ENCODE results near the gene TAOK1. TPM values are rescaled to one million over a fixed set of nuclear protein-coding genes. Genes with fewer than 3 reads are reported as not detected.
A peak's percentile ranks its signal among the peaks of the same experiment; 100 is the strongest.

TAOK1 gene
- total RNA-seq, 1 donor from 2014 or later, result 63.5 TPM

- Mint-ChIP-seq H3K27me3 (no peaks in the 10 kb centered on the region), H3K36me3 (no peaks in the 10 kb centered on the region), H3K4me3 (no peak overlapping the region), H3K27ac (no peak overlapping the region), H3K4me1 (ENCODE audit: unreplicated experiment) (no peaks in the 10 kb centered on the region), H3K9me3 (no peaks in the 10 kb centered on the region)
- DNase-seq (ENCODE audit: extremely low spot score, unreplicated experiment), result no peak
- TF ChIP-seq, protein P1, sequence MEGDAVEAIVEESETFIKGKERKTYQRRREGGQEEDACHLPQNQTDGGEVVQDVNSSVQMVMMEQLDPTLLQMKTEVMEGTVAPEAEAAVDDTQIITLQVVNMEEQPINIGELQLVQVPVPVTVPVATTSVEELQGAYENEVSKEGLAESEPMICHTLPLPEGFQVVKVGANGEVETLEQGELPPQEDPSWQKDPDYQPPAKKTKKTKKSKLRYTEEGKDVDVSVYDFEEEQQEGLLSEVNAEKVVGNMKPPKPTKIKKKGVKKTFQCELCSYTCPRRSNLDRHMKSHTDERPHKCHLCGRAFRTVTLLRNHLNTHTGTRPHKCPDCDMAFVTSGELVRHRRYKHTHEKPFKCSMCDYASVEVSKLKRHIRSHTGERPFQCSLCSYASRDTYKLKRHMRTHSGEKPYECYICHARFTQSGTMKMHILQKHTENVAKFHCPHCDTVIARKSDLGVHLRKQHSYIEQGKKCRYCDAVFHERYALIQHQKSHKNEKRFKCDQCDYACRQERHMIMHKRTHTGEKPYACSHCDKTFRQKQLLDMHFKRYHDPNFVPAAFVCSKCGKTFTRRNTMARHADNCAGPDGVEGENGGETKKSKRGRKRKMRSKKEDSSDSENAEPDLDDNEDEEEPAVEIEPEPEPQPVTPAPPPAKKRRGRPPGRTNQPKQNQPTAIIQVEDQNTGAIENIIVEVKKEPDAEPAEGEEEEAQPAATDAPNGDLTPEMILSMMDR (conservative IDR thresholded peaks at IDR 0.05), result no peak
Observed at GRCh38 chr17:29368161-29368560, 22.0 kb upstream of the TAOK1 start.

DNA sequence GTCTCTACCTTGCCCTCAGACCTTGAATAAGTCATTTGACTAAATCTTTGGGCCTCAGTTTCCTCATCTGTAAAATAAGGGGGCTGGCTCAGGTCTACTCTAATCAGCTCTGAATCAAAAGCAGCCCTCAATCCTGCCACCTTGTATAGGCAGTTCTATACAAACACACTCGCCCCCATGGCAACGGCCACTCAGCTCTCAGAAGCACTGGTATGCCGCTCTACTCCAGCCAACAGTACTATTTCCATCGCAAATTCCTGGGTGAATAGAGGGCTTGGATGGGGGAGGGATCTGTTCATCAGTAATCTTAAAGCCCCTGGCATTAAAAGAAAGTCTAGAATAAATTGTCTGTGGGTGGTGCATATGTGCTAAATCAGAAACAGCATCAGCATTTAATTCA is 21.2 kb upstream of the TAOK1 start:
- Mint-ChIP-seq H3K4me3 (no peak overlapping the region), H3K27ac (no peak overlapping the region), H3K36me3 (no peaks in the 10 kb centered on the region), H3K4me1 (ENCODE audit: unreplicated experiment) (no peaks in the 10 kb centered on the region), H3K27me3 (no peaks in the 10 kb centered on the region), H3K9me3 (no peaks in the 10 kb centered on the region)
- no peak for DNase-seq (ENCODE audit: extremely low spot score, unreplicated experiment)
- TF ChIP-seq, protein P1 (conservative IDR thresholded peaks at IDR 0.05), result no peak

DNA sequence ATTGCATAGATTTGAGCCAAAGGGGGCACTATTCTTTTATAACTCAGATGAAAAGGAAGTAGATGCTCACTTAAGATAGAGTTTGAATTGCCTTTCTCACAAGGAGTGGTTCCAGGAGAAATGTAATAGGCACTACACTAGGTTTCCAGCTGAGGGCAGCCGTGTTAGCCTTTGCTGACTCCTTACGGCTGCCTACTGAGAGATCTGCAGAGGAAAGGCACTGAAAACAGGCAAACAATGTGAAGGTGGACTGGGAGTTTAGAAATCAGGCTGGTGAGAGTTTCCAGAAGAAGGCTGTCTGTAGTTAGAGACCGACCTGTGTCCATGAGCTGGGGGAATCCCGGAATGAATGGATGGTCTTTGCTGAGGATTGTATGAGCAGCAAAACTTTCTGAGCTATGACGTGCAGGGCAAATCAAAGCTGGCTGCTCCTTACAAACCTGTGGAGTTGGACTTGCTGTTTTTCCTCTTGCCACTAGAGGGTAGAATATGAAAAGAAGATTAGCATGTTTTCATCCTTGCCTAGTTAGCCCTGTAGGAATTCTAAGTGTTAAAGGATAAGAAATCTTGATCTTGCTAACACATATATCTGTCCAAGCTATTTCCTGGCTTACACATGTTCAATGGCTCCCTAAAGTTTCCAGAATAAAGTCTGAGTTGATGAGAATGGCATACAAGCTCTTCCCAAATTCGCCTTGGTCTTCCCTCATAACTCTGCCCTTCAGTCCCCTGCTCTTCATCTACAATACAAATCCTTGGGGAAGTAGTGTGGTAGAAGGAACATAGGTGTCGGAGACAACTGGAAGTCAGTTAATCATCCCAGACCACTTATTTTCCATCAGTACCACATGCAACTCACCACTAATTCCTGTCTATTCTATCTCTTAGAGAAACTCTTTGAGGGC is 20.1 kb upstream of the TAOK1 start:
- Mint-ChIP-seq H3K27me3 (no peaks in the 10 kb centered on the region), H3K27ac (no peak overlapping the region), H3K36me3 (no peaks in the 10 kb centered on the region), H3K4me1 (ENCODE audit: unreplicated experiment) (no peaks in the 10 kb centered on the region), H3K9me3 (no peaks in the 10 kb centered on the region), H3K4me3 (no peak overlapping the region)
- TF ChIP-seq, protein P1 (conservative IDR thresholded peaks at IDR 0.05), result peak; percentile 88
- no peak for DNase-seq (ENCODE audit: extremely low spot score, unreplicated experiment)

DNA sequence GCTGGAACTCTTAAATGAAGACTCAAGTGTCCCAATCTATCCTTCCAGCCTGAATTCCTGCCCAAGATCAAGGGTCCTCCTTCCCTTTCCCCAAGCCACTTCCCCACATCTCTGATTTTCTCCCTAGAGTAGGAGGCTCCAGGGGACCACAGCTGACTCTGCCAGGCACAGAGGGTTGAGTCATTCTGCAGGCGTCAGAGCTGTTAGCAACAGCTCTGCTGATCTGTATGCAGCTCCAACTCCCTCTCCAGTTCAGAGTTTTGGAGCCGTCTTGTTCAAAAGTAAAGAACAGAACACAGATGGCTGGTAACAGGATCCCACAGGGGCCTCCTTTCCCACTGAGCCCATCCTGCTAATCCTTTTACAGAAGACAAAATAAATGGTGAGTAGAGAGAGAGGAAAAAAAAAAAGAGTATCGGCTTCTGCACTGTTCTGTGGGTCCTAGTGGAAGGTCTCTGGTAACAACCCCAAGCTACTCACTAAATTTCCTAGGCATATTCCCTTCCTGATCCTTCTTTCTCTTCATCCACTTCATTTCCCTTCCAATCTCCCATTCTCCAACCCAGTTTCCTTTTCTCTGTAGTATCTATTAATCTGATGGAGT is 13.4 kb upstream of the TAOK1 start:
- H3K27ac Mint-ChIP-seq, result no peak overlapping the region
- DNase-seq (ENCODE audit: extremely low spot score, unreplicated experiment), result no peak
- TF ChIP-seq, protein P1 (conservative IDR thresholded peaks at IDR 0.05), result no peak
- H3K4me3 Mint-ChIP-seq, result peak overlapping the region; percentile 67
- no peaks in the 10 kb centered on the region for H3K36me3 Mint-ChIP-seq
- H3K4me1 Mint-ChIP-seq (ENCODE audit: unreplicated experiment), result peaks cover 28% of the 10 kb centered on the region
- peaks cover 8% of the 10 kb centered on the region for H3K27me3 Mint-ChIP-seq
- no peaks in the 10 kb centered on the region for H3K9me3 Mint-ChIP-seq

DNA sequence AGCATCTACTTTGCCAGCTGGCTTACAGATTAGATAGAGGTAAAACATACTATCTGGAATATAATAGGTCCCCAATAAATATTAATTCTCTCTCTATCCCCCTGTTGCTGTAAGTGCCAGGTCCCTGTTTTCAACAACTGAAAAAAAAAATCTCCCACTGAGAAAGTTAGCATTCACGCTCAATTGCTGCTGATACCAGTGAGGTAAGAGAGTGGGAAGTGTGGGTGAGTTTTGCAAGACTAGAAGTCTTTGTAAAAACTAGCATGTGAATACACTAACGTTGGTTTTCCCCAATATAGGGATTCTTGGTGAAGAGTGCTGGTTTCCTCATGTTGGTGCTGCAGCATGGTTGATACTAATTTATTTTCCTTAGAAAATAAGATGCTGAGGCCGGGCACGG is 11.7 kb upstream of the TAOK1 start:
- Mint-ChIP-seq H3K4me1 (ENCODE audit: unreplicated experiment) (peaks cover 28% of the 10 kb centered on the region), H3K4me3 (no peak overlapping the region), H3K27me3 (peaks cover 8% of the 10 kb centered on the region), H3K36me3 (no peaks in the 10 kb centered on the region), H3K9me3 (no peaks in the 10 kb centered on the region), H3K27ac (no peak overlapping the region)
- TF ChIP-seq, protein P1 (conservative IDR thresholded peaks at IDR 0.05), result no peak
- no peak for DNase-seq (ENCODE audit: extremely low spot score, unreplicated experiment)
